Natural killer cell (primary cell): ENCODE data around the gene RGS6. TPM values are rescaled to one million over a fixed set of nuclear protein-coding genes. Genes with fewer than 3 reads are reported as not detected.
"Not testable (repeated sequence)": the region's sequence is repeated elsewhere in the genome, so short reads cannot be mapped to it uniquely, and the experiment has no call there.

Source experiments
- ATAC-seq, 3 donors: fragments of 150-1000 bp in 2 of 3; fragments of 200-7000 bp in 1 of 3; cut with Tn5 transposase; 1 replicate in 1 of 3; 2 replicates in 2 of 3; pipeline ENCODE4 v1.10.0; 2021; ENCODE audit warnings: mild to moderate bottlenecking in 2 of 3, moderate library complexity in 2 of 3
- DNase-seq, 2 donors: peaks; one replicate each; pipeline versions ENCODE4 v3.0.0 to v3.0.0-alpha.2; 2013 to 2021; ENCODE audit warnings: mixed read lengths in 1 of 2
- H3K27ac ChIP-seq: one replicate; pipeline ENCODE4 v1.5.1; 2013; ENCODE audit warnings: mild to moderate bottlenecking, low read length
- H3K27me3 ChIP-seq: one replicate; pipeline ENCODE4 v1.6.1; 2013; ENCODE audit warnings: low read length; ENCODE audit not compliant: control insufficient read depth, insufficient read depth
- H3K36me3 ChIP-seq: one replicate; pipeline ENCODE4 v1.6.1; 2013; ENCODE audit warnings: low read length; ENCODE audit not compliant: control insufficient read depth, insufficient read depth
- H3K4me1 ChIP-seq: one replicate; pipeline ENCODE4 v1.6.1; 2013; ENCODE audit warnings: low read length; ENCODE audit not compliant: control insufficient read depth, insufficient read depth
- H3K4me3 ChIP-seq: one replicate; pipeline ENCODE4 v1.5.1; 2013; ENCODE audit warnings: low read length
- H3K9me3 ChIP-seq: one replicate; pipeline ENCODE4 v1.6.1; 2013; ENCODE audit warnings: low read length; ENCODE audit not compliant: control insufficient read depth, insufficient read depth
- H3K27ac Mint-ChIP-seq, 2 donors: one replicate each; pipeline ENCODE4 v1.8.0; 2022; ENCODE audit warnings: mild to moderate bottlenecking in 2 of 2, mixed read lengths in 2 of 2, moderate library complexity in 1 of 2
- H3K27me3 Mint-ChIP-seq, 2 donors: one replicate each; pipeline ENCODE4 v1.8.0; 2022; ENCODE audit warnings: low read depth in 2 of 2, mixed read lengths in 2 of 2
- H3K36me3 Mint-ChIP-seq: one replicate; pipeline ENCODE4 v1.8.0; 2022; ENCODE audit warnings: mixed read lengths
- H3K4me1 Mint-ChIP-seq, 2 donors: one replicate each; pipeline ENCODE4 v1.8.0; 2022; ENCODE audit warnings: mixed read lengths in 2 of 2
- H3K4me3 Mint-ChIP-seq: one replicate; pipeline ENCODE4 v1.8.0; 2022; ENCODE audit warnings: mild to moderate bottlenecking, moderate library complexity, mixed read lengths
- H3K9me3 Mint-ChIP-seq, 2 donors: one replicate each; pipeline ENCODE4 v1.8.0; 2022; ENCODE audit warnings: mixed read lengths in 2 of 2
- CTCF ChIP-seq: fragments of 200-600 bp; IDR thresholded peaks from one replicate; pipeline ENCODE4 v1.8.0; 2022; ENCODE audit warnings: antibody characterized with exemption
- WGBS: methylation state at CpG from one replicate; pipeline ENCODE4 v1.1.7; 2013; ENCODE audit warnings: missing lambda C conversion rate; ENCODE audit not compliant: insufficient coverage; 5-methylcytosine and 5-hydroxymethylcytosine counted together
- intact Hi-C: fragments of 100-400 bp; cut with micrococcal nuclease; formaldehyde crosslinking; loops from one replicate; pipeline ENCODE4 v1.14.2; 2022
- total RNA-seq, 4 donors: library from RNA; stranded (reverse); fragments of 120-200 nt in 1 of 4; gene quantifications; one replicate each; pipeline versions ENCODE4 v1.2.3 to v1.2.4, GENCODE V29; 2013 to 2022

The RGS6 gene
- total RNA-seq, 3 donors from 2014 or later (not counting 1 experiment from before 2014, with no cell fraction given): 0.75 to 1.4 TPM; not detected in 1

GRCh38 chr14:71933001-71933587 is 865 bp downstream of the RGS6 start:
- no peaks in the 10 kb centered on the region for H3K9me3 Mint-ChIP-seq
- no peaks in the 10 kb centered on the region for H3K4me1 Mint-ChIP-seq
- no peak for TF ChIP-seq CTCF
- Histone ChIP-seq H3K36me3 (no peaks in the 10 kb centered on the region), H3K9me3 (no peaks in the 10 kb centered on the region), H3K4me1 (peaks cover 9% of the 10 kb centered on the region), H3K27ac (no peak overlapping the region), H3K27me3 (peaks cover 31% of the 10 kb centered on the region), H3K4me3 (no peak overlapping the region)
- WGBS: under 1% methylated on average over 24 of the region's 24 CpGs
- intact Hi-C loops: no loop called here
- DNase-seq: no peak
- no peaks in the 10 kb centered on the region for H3K36me3 Mint-ChIP-seq
- no peak overlapping the region for H3K4me3 Mint-ChIP-seq
- ATAC-seq: no peak
- H3K27me3 Mint-ChIP-seq: peaks cover 28 to 70% of the 10 kb centered on the region in 2 donors
- H3K27ac Mint-ChIP-seq: no peak overlapping the region

GRCh38 chr14:71938273-71938672 is 6.0 kb downstream of the RGS6 start:
- WGBS: 93% methylated on average over 2 of the region's 3 CpGs
- H3K4me1 Mint-ChIP-seq, intact Hi-C loops, H3K36me3 Mint-ChIP-seq, H3K4me3 Mint-ChIP-seq, H3K36me3 ChIP-seq, DNase-seq, H3K27ac Mint-ChIP-seq, H3K27ac ChIP-seq, H3K9me3 Mint-ChIP-seq, ATAC-seq, H3K4me1 ChIP-seq, H3K4me3 ChIP-seq: not testable (repeated sequence)
- H3K9me3 ChIP-seq: peaks cover 11% of the 10 kb centered on the region
- peaks cover 6 to 32% of the 10 kb centered on the region in 2 donors for H3K27me3 Mint-ChIP-seq
- H3K27me3 ChIP-seq: peaks cover 14% of the 10 kb centered on the region

GRCh38 chr14:71939344-71939743 is 7.1 kb downstream of the RGS6 start:
- H3K4me3 Mint-ChIP-seq, H3K4me1 Mint-ChIP-seq, H3K27ac ChIP-seq, H3K27me3 ChIP-seq, DNase-seq, intact Hi-C loops, H3K36me3 Mint-ChIP-seq, H3K36me3 ChIP-seq, H3K4me3 ChIP-seq, H3K9me3 Mint-ChIP-seq, ATAC-seq, H3K4me1 ChIP-seq, H3K27ac Mint-ChIP-seq: not testable (repeated sequence)
- H3K27me3 Mint-ChIP-seq: peaks cover under 1 to 21% of the 10 kb centered on the region in 2 donors
- 93% methylated on average over 1 of the region's 1 CpG for WGBS
- peaks cover 11% of the 10 kb centered on the region for H3K9me3 ChIP-seq

GRCh38 chr14:71940500-71940899 is 8.3 kb downstream of the RGS6 start:
- H3K4me3 ChIP-seq, H3K27ac ChIP-seq, H3K27me3 ChIP-seq, ATAC-seq, H3K36me3 Mint-ChIP-seq, H3K4me3 Mint-ChIP-seq, intact Hi-C loops, H3K27ac Mint-ChIP-seq, DNase-seq, H3K4me1 ChIP-seq, H3K9me3 Mint-ChIP-seq, H3K4me1 Mint-ChIP-seq, H3K36me3 ChIP-seq: not testable (repeated sequence)
- peaks cover 3 to 10% of the 10 kb centered on the region in 2 donors for H3K27me3 Mint-ChIP-seq
- H3K9me3 ChIP-seq: peaks cover 11% of the 10 kb centered on the region

GRCh38 chr14:71941616-71942015 is 9.4 kb downstream of the RGS6 start:
- H3K36me3 Mint-ChIP-seq, H3K4me1 Mint-ChIP-seq, H3K27ac ChIP-seq, H3K27ac Mint-ChIP-seq, H3K4me3 Mint-ChIP-seq, DNase-seq, intact Hi-C loops, H3K36me3 ChIP-seq, H3K4me3 ChIP-seq, ATAC-seq, H3K27me3 Mint-ChIP-seq, H3K9me3 Mint-ChIP-seq, H3K27me3 ChIP-seq, H3K4me1 ChIP-seq: not testable (repeated sequence)
- WGBS: 97% methylated on average over 2 of the region's 2 CpGs
- peaks cover 11% of the 10 kb centered on the region for H3K9me3 ChIP-seq
